Measurements from ENCODE around the gene RIPOR3. TPM values are rescaled to one million over a fixed set of nuclear protein-coding genes. Genes with fewer than 3 reads are reported as not detected.
"Not testable (repeated sequence)": the region's sequence is repeated elsewhere in the genome, so short reads cannot be mapped to it uniquely, and the experiment has no call there.

Gene RIPOR3
- total RNA-seq, 1 donor, result 6.5 TPM

DNA sequence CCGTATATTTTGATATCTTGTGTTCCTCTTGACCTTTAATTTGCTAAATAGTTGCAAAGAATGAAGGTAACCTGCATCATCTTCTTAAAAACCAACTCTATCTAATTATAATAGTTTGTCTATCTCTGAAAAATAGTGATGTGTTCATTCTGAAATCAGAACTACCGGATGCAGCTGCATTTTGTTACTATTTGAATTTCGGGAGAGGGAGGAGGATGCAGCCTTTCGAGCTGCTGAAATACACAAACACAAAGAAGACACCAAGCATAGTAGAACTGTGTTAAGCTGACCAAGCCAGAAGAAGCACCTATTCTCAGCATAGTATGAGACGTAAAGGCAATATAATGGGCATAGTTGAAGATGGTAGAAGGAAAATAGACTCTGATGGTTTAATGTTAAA, 148.0 kb downstream of the RIPOR3 start:
- H3K4me3 ChIP-seq (ENCODE audit: low read depth, low read length), result no peak overlapping the region
- no peak for TF ChIP-seq CTCF (IDR thresholded peaks at IDR 0.05; ENCODE audit: insufficient read depth, low read length)
- no peak for DNase-seq (ENCODE audit: low read depth)

GRCh38 chr20:50541606-50542041, 149.7 kb downstream of the RIPOR3 start:
- DNase-seq (ENCODE audit: low read depth), result no peak
- H3K4me3 ChIP-seq (ENCODE audit: low read depth, low read length), result no peak overlapping the region
- TF ChIP-seq CTCF (IDR thresholded peaks at IDR 0.05; ENCODE audit: insufficient read depth, low read length), result no peak

- TF ChIP-seq CTCF (IDR thresholded peaks at IDR 0.05; ENCODE audit: insufficient read depth, low read length), result no peak
- peak; percentile 95 for DNase-seq (ENCODE audit: low read depth)
- peak overlapping the region; percentile 10 for H3K4me3 ChIP-seq (ENCODE audit: low read depth, low read length)
Measured at GRCh38 chr20:50540620-50541605, 150.4 kb downstream of the RIPOR3 start.

- not testable (repeated sequence) for H3K4me3 ChIP-seq (ENCODE audit: low read depth, low read length); DNase-seq (ENCODE audit: low read depth)
Measured at GRCh38 chr20:50539798-50540197, 151.5 kb downstream of the RIPOR3 start.

- DNase-seq (ENCODE audit: low read depth), result no peak
- no peak overlapping the region for H3K4me3 ChIP-seq (ENCODE audit: low read depth, low read length)
- no peak for TF ChIP-seq CTCF (IDR thresholded peaks at IDR 0.05; ENCODE audit: insufficient read depth, low read length)
Measured at GRCh38 chr20:50538276-50538675, 153.1 kb downstream of the RIPOR3 start.

GRCh38 chr20:50537546-50538201, 153.7 kb downstream of the RIPOR3 start:
- DNase-seq (ENCODE audit: low read depth), result no peak
- no peak for TF ChIP-seq CTCF (IDR thresholded peaks at IDR 0.05; ENCODE audit: insufficient read depth, low read length)
- no peak overlapping the region for H3K4me3 ChIP-seq (ENCODE audit: low read depth, low read length)

- no peak for TF ChIP-seq CTCF (IDR thresholded peaks at IDR 0.05; ENCODE audit: insufficient read depth, low read length)
- DNase-seq (ENCODE audit: low read depth), result no peak
- no peak overlapping the region for H3K4me3 ChIP-seq (ENCODE audit: low read depth, low read length)
Measured at GRCh38 chr20:50536333-50536732, 155.0 kb downstream of the RIPOR3 start.

Measured in fibroblast of the aortic adventitia (primary cell).